HG03097 (cell line): Measurements from ENCODE around the gene TRA2A.
A peak's percentile ranks its signal among the peaks of the same experiment; 100 is the strongest.
"Not testable (repeated sequence)": the region's sequence is repeated elsewhere in the genome, so short reads cannot be mapped to it uniquely, and the experiment has no call there.

ENCODE experiments used
- ATAC-seq: cut with Tn5 transposase; IDR thresholded peaks from one replicate; pipeline ENCODE4 v1.9.1; 2021; ENCODE audit not compliant: unreplicated experiment, low FRiP score

Gene TRA2A

GRCh38 chr7:23513746-23514145, 18.0 kb downstream of the TRA2A start:
- ATAC-seq: not testable (repeated sequence)

- ATAC-seq: no peak
Observed at GRCh38 chr7:23494009-23494408, 37.8 kb downstream of the TRA2A start.

GRCh38 chr7:23491502-23491901, 40.3 kb downstream of the TRA2A start:
- ATAC-seq: no peak

- peak; percentile 72 for ATAC-seq
Observed at GRCh38 chr7:23490357-23491135, 41.2 kb downstream of the TRA2A start.

GRCh38 chr7:23488714-23489113, 43.1 kb downstream of the TRA2A start:
- ATAC-seq: not testable (repeated sequence)

DNA sequence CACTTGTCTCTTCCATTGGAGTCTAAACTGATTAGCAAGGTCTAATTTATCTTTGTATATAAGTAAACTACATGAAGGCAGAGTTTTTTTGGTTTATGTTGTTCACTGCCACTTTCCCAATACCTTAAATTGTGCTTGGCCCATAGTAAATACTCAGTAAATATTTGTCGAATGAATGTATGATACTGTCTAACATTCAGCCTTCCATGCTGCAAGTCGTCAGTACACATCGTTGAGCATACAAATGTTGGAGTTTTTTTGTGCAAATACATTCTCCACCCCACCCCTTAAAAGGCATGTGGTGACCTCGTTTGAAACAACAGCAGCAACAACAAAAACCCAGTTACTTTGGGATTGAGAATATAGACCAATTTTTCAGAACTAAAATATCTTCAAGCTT, 44.1 kb downstream of the TRA2A start:
- ATAC-seq: no peak

DNA sequence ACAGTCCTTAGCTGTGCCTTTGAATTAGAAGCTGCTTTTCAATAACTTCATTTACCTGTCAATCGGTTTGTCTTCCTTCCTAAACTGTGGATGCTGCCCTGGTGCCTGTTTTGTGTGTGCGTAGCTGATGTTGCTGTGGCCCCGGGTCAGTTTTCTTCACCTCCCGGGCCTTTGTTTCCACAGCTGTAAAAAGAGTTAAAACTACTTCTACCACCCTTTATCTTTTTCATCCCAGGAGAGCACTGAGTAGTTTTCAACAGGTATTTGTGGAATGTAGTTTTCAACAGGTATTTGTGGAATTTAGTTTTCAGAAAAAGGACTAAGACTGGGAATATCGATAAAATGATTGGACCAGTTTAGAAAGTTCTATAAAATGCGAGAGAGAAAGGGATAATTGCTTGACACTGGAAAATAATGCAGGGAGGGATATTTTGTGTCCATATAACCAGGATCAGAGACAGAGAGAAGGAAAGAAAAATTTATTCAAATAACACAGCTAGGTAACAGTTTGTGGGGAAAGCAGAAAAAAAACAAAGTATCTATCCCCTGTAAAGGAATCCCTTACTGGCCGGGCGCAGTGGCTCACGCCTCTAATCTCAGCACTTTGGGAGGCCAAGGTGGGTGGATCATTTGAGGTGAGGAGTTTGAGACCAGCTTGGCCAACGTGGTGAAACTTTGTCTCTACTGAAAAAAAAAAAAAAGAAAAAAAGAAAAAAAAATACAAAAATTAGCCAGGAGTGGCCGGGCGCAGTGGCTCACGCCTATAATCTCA, 45.6 kb downstream of the TRA2A start:
- ATAC-seq: no peak

- no peak for ATAC-seq
Observed at GRCh38 chr7:23482686-23483085, 49.1 kb downstream of the TRA2A start.

- ATAC-seq: no peak
Observed at GRCh38 chr7:23477962-23478866, 53.6 kb downstream of the TRA2A start.

DNA sequence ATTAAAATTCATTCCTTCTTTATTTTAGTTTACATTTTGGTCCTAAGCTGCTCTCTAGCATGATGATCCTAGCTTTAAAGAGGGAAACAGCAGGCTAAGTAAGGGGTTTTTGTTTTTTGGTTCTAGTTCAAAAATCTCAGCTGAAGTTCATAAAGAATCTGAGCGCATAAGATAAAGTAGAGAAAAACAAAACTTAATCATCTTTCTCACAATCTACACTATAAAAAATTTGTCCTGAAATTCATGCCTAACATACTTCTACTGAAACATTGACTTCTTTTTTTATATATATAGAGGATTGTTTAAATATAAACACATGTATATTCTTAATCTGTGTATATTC, 54.7 kb downstream of the TRA2A start:
- ATAC-seq: no peak

DNA sequence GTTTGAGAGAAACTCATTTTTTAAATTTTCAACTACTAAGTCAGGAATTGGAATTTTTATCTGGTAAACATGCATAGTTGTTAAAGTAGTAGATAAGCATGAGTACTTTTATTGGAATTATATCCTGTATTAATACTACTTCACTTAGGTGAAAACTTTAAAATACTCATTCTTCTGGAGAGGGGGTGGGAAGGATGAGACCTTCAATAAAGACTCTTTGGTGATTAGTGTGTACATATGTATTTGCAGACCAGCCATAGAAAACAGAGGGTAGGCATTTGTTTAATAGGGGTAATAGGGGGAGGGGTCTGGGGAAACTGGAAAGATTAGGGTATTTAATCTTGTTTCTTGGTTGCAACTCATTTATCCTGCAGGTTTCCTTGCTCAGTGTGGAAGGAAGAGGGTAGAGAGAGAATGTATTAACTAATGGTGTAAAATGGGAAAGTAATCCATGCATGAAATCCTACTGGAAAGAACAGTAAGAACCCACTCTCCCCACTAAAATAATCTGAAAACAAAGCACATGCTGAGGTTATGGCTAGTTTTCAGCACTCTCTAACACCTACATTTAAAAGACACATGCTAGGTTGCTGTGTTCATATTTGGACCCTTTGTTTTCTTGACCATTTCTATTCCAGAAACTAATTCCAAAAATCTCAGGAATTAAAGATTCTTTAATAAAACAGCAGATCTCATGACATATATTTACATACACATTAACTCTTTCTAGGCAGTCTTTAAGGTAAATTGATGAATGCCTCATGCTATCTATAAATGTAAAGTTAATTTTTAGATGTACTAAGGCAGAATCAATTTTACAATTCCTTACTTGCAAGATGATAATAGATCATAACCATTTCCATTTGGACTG, 55.3 kb downstream of the TRA2A start:
- no peak for ATAC-seq

GRCh38 chr7:23475576-23475839, 56.3 kb downstream of the TRA2A start:
- no peak for ATAC-seq

- ATAC-seq: no peak
Observed at GRCh38 chr7:23474829-23475575, 56.8 kb downstream of the TRA2A start.

- ATAC-seq: peak; percentile 47
Observed at GRCh38 chr7:23474094-23474828, 57.5 kb downstream of the TRA2A start.

GRCh38 chr7:23473844-23474093, 58.0 kb downstream of the TRA2A start:
- ATAC-seq: no peak

GRCh38 chr7:23472956-23473843, 58.6 kb downstream of the TRA2A start:
- ATAC-seq: no peak

GRCh38 chr7:23472556-23472955, 59.2 kb downstream of the TRA2A start:
- no peak for ATAC-seq

- no peak for ATAC-seq
Observed at GRCh38 chr7:23472046-23472445, 59.7 kb downstream of the TRA2A start.
